Tibial nerve (tissue), 4 donors: ENCODE measurements around the gene KIAA1217.
A peak's percentile ranks its signal among the peaks of the same experiment; 100 is the strongest.

ENCODE experiments used
- EP300 ChIP-seq, 2 donors: sonication (generic); formaldehyde crosslinking; IDR thresholded peaks; one replicate each; pipeline ENCODE4 v1.6.1; 2017; ENCODE audit warnings: antibody characterized with exemption in 2 of 2, mild to moderate bottlenecking in 1 of 2
- POLR2A ChIP-seq, 2 donors: fragments of 450-650 bp; IDR thresholded peaks; one replicate each; pipeline ENCODE4 v1.6.1; 2017; ENCODE audit warnings: antibody characterized with exemption in 2 of 2, mild to moderate bottlenecking in 2 of 2, moderate library complexity in 2 of 2
- TF ChIP-seq, protein P1 (sequence below), 5 experiments: fragments of 200-600 bp in 3 of 5; fragments of 450-650 bp in 2 of 5; sonication (generic) in 3 of 5; IDR thresholded peaks; one replicate each; pipeline ENCODE4 v1.5.1; 2016 to 2019; ENCODE audit warnings: antibody characterized with exemption in 5 of 5, mild to moderate bottlenecking in 3 of 5, moderate library complexity in 2 of 5

DNA sequence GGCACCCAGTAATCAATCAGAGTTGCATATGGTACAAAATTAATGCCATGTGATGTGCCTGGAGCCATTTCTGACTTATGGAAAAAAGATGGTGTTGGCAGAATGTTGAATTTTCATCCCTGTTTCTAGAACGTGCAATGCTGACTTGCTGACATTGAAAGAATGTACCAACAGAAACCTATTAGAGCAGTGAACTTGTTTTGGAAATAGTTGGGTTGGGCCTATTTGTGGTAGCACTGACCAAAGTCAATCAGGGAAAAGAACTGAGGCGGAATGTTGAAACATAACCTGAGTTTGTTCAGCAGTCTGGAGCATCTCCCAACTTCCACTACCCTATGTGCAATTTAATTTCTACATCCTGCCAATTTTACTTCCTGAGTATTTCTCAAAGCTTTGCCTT, 11.7 kb upstream of the KIAA1217 start:
- TF ChIP-seq, protein P1, sequence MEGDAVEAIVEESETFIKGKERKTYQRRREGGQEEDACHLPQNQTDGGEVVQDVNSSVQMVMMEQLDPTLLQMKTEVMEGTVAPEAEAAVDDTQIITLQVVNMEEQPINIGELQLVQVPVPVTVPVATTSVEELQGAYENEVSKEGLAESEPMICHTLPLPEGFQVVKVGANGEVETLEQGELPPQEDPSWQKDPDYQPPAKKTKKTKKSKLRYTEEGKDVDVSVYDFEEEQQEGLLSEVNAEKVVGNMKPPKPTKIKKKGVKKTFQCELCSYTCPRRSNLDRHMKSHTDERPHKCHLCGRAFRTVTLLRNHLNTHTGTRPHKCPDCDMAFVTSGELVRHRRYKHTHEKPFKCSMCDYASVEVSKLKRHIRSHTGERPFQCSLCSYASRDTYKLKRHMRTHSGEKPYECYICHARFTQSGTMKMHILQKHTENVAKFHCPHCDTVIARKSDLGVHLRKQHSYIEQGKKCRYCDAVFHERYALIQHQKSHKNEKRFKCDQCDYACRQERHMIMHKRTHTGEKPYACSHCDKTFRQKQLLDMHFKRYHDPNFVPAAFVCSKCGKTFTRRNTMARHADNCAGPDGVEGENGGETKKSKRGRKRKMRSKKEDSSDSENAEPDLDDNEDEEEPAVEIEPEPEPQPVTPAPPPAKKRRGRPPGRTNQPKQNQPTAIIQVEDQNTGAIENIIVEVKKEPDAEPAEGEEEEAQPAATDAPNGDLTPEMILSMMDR (IDR thresholded peaks at IDR 0.05) = no peak
- TF ChIP-seq POLR2A (IDR thresholded peaks at IDR 0.05) (no peak), EP300 (IDR thresholded peaks at IDR 0.05) (peak in 1 of 2 donors; percentile 51)
